Bronchial epithelial cell (primary cell): ENCODE data around the gene ARHGAP22. TPM values are rescaled to one million over a fixed set of nuclear protein-coding genes. Genes with fewer than 3 reads are reported as not detected.

Source experiments
- DNase-seq: peaks from one replicate; pipeline ENCODE4 v3.0.0-alpha.2; 2010; ENCODE audit warnings: low read depth
- FAIRE-seq: peaks from 2 replicates; lab custom pipeline; 2011; peaks lifted over from hg19 to GRCh38; lab: Jason Lieb, UNC
- H3K27me3 ChIP-seq: 2 replicates; pipeline ENCODE4 v1.5.1; 2011; ENCODE audit warnings: low read length; ENCODE audit not compliant: control insufficient read depth, insufficient read depth
- H3K36me3 ChIP-seq: 2 replicates; pipeline ENCODE4 v1.5.1; 2011; ENCODE audit warnings: low read length; ENCODE audit not compliant: control insufficient read depth, insufficient read depth
- H3K4me3 ChIP-seq: 2 replicates; pipeline ENCODE4 v1.5.1; 2011; ENCODE audit warnings: mild to moderate bottlenecking, low read depth, low read length, control low read depth
- total RNA-seq: library from RNA; depleted of rRNA; stranded (reverse); fragments of >200 nt; gene quantifications from 2 replicates; pipeline ENCODE4 v1.2.1, GENCODE V29; 2014
- TF ChIP-seq, protein P1 (sequence below): IDR thresholded peaks from 2 replicates; pipeline ENCODE4 v1.5.1; 2011; ENCODE audit warnings: mild to moderate bottlenecking, moderate library complexity, low read length, control low read depth, inconsistent platforms; ENCODE audit not compliant: insufficient read depth, severe bottlenecking

The ARHGAP22 gene
- total RNA-seq, 1 donor from 2014 or later = 9.0 TPM

DNA sequence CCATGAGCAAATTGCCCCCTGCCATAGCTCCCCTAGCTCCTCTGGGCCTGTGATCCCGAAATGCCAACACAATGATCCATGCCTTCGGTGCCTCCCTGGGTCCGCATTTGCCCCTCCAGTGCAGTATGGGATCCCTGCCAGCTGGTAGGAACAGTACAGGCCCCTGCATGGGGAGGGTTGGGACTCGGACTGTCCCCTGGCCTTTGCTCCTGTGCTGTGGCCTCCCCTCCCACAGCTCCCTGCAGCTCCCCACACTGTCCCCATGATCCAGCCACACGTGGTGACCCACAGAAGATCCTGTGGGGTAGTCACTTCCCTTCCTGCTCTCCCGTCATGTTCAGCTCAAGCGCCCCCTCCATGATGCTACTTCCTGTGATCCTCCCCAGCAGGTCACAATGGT, 158.1 kb downstream of the ARHGAP22 start:
- DNase-seq (no peak), FAIRE-seq (no peak)
- TF ChIP-seq, protein P1, sequence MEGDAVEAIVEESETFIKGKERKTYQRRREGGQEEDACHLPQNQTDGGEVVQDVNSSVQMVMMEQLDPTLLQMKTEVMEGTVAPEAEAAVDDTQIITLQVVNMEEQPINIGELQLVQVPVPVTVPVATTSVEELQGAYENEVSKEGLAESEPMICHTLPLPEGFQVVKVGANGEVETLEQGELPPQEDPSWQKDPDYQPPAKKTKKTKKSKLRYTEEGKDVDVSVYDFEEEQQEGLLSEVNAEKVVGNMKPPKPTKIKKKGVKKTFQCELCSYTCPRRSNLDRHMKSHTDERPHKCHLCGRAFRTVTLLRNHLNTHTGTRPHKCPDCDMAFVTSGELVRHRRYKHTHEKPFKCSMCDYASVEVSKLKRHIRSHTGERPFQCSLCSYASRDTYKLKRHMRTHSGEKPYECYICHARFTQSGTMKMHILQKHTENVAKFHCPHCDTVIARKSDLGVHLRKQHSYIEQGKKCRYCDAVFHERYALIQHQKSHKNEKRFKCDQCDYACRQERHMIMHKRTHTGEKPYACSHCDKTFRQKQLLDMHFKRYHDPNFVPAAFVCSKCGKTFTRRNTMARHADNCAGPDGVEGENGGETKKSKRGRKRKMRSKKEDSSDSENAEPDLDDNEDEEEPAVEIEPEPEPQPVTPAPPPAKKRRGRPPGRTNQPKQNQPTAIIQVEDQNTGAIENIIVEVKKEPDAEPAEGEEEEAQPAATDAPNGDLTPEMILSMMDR = no peak
- no peaks in the 10 kb centered on the region for H3K27me3 ChIP-seq
- peaks cover 7% of the 10 kb centered on the region for H3K36me3 ChIP-seq
- no peak overlapping the region for H3K4me3 ChIP-seq

DNA sequence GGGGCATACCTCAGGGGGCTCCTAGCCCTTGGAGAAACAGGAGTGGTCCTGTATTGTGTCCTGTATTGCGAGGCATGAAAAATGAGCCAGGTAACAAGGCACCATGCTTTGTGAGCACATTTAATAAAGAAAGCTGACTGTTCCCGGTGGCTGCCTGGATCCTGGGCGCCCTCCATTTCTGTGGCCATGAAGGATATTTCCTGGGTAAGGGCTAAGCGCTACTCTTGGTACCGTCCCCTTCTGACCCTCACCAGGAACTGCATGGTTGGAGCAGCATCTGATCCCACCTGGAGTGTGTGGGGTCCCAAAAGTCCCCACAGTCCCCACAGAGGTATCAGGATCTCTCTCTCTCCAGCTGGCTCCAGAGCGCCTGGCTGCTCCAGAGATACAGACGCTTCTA, 158.9 kb downstream of the ARHGAP22 start:
- DNase-seq = no peak
- no peak for FAIRE-seq
- Histone ChIP-seq H3K36me3 (peaks cover 7% of the 10 kb centered on the region), H3K4me3 (no peak overlapping the region), H3K27me3 (no peaks in the 10 kb centered on the region)
- TF ChIP-seq, protein P1 = no peak

DNA sequence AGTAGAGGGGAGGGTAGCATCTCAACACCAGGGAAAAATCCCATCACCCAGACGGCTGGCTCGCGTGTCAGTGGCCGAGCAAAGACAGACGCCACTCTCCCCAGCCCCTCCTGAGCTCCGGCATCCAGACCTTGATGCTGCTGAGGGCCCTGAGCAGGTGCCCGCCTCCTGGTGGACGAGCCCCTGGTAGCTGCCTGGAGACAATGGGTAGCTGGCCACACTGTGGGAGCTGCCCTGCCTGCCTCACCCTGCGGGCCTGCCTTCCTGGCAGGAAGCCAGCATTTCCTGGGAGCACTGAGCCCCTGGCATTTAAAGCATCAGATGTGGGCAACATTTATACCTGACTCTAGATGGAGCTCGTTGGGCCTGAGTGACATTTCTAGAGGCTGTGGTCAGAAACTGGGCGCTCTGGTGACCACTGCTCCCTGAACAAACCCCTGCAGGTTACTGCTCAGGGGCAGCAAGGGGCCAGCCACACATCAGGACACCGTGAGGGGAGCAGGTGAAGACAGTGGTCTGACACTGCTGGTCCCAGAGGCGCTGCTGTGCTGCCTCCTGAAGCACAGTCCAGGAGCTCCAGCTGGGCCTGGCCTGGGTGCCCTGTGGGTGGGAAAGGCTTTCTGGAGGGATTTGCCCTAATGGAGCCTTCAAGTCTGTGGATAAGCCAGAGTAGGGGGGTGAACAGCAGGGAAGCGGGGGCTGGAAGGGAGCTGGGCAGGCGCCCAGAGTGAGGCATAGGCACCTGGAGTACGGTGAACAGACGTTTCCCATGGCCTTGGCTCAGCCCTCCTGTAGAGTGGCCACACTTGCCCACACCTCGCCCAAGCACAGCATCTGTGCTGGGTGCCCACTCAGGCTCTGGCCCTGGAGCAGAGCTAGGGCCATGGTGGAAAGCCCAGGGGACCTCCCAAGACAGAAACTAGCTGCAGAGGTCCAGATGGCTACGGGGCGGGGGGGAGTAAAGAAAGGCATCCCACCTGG, 159.7 kb downstream of the ARHGAP22 start:
- no peak for FAIRE-seq
- H3K27me3 ChIP-seq = no peaks in the 10 kb centered on the region
- DNase-seq = no peak
- H3K4me3 ChIP-seq = no peak overlapping the region
- peaks cover 7% of the 10 kb centered on the region for H3K36me3 ChIP-seq
- TF ChIP-seq, protein P1 = peak; percentile 4

DNA sequence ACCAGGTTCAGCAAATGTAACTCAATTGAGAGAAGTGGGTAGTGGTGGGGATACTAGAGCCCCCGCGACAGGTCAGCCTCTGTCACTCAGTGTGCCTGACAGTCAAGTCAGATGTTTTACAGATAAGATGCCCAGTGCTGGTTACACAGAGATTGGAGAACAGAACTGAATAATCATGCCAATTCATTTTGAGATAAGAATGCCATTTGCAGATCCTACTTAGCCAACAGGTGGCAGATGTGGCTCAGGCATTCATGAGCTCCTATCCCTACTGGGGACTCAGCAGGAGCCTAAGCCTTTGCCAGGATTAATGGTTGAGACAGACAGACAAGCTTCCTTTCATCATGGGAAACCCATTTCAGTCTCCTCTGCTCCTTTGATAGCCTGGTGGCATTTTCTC, 160.6 kb downstream of the ARHGAP22 start:
- H3K4me3 ChIP-seq = no peak overlapping the region
- H3K36me3 ChIP-seq = peaks cover 1% of the 10 kb centered on the region
- FAIRE-seq (no peak), DNase-seq (peak; percentile 54)
- no peaks in the 10 kb centered on the region for H3K27me3 ChIP-seq
- TF ChIP-seq, protein P1 = peak; percentile 66

DNA sequence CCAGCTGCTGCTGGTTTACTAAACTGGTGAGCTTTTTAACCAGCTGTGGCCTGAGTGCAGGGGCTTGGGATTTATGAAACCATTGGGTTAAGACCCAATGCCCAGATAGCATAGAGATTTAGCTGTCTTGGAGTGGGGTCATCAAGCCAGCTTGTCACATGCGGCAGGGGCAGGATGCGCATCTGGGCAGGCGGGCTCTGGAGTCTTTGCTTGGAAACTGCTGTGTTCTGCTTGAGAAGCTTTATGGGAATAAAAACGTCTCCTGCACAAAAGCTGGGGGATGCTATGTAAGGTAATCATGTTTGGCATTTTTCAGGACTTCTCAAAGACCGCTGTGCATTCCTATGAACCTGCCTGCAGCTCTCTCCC, 162.1 kb downstream of the ARHGAP22 start:
- DNase-seq (no peak), FAIRE-seq (no peak)
- TF ChIP-seq, protein P1 = no peak
- Histone ChIP-seq H3K4me3 (no peak overlapping the region), H3K36me3 (peaks cover 1% of the 10 kb centered on the region), H3K27me3 (no peaks in the 10 kb centered on the region)
